Keratinocyte (primary cell): Measurements from ENCODE around the gene SNX13.

ENCODE experiments used
- CTCF ChIP-seq, 3 experiments: IDR thresholded peaks in 1 of 3; conservative IDR thresholded peaks in 1 of 3; optimal IDR thresholded peaks in 1 of 3; 2 replicates in 2 of 3; 3 replicates in 1 of 3; pipeline versions ENCODE3 to v1.5.1; 2011; ENCODE audit warnings: low read length in 3 of 3, mild to moderate bottlenecking in 3 of 3, moderate library complexity in 2 of 3, control low read depth in 1 of 3, inconsistent platforms in 1 of 3; ENCODE audit not compliant: insufficient read depth in 2 of 3; ENCODE audit errors: extremely low read depth in 1 of 3
- EZH2 ChIP-seq: IDR thresholded peaks from one replicate; pipeline ENCODE4 v1.6.1; 2012; ENCODE audit warnings: inconsistent platforms, mild to moderate bottlenecking, low read length, moderate library complexity

GRCh38 chr7:17971411-17971810 lies 31.1 kb upstream of the SNX13 start:
- no peak for TF ChIP-seq CTCF (optimal IDR thresholded peaks at IDR 0.05 in 1 of 3, IDR thresholded peaks at IDR 0.05 in 1 of 3, conservative IDR thresholded peaks at IDR 0.05 in 1 of 3; ENCODE audit: extremely low read depth in 1 of 3, insufficient read depth in 2 of 3, low read length in 3 of 3)
- no peak for TF ChIP-seq EZH2
